GM12878 (cell line): ENCODE measurements around the gene COL9A3. TPM values are rescaled to one million over a fixed set of nuclear protein-coding genes. Genes with fewer than 3 reads are reported as not detected.

Source experiments
- BCL11A ChIP-seq: IDR thresholded peaks from 2 replicates; pipeline ENCODE4 v1.6.1; 2011; ENCODE audit warnings: low read depth, low read length
- GABPA ChIP-seq: IDR thresholded peaks from 2 replicates; pipeline ENCODE4 v1.6.1; 2014; ENCODE audit warnings: antibody characterized with exemption, low read depth, mild to moderate bottlenecking, inconsistent platforms
- MTA3 ChIP-seq: IDR thresholded peaks from 2 replicates; pipeline ENCODE4 v1.6.1; 2012; ENCODE audit warnings: low read length, inconsistent platforms, borderline replicate concordance
- MXI1 ChIP-seq: fragments of 150-350 bp; IDR thresholded peaks from 2 replicates; pipeline ENCODE4 v1.6.1; 2011; ENCODE audit warnings: low read depth, mild to moderate bottlenecking, inconsistent platforms, low read length, improper control_type of control experiment
- NBN ChIP-seq: fragments of 450-650 bp; IDR thresholded peaks from 2 replicates; pipeline ENCODE4 v1.6.1; 2016
- POU2F2 ChIP-seq: IDR thresholded peaks from 3 replicates; pipeline ENCODE4 v1.6.1; 2011; ENCODE audit warnings: low read depth, mild to moderate bottlenecking, low read length, borderline replicate concordance
- RB1 ChIP-seq: fragments of 450-650 bp; formaldehyde crosslinking; IDR thresholded peaks from 2 replicates; pipeline ENCODE4 v1.6.1; 2017; ENCODE audit warnings: mild to moderate bottlenecking, borderline replicate concordance
- SMAD5 ChIP-seq: IDR thresholded peaks from 2 replicates; pipeline ENCODE4 v1.6.1; 2016; ENCODE audit warnings: antibody characterized with exemption, low read depth
- SREBF1 ChIP-seq: IDR thresholded peaks from 2 replicates; pipeline ENCODE4 v1.6.1; 2012; ENCODE audit warnings: mild to moderate bottlenecking, low read length
- SREBF2 ChIP-seq: IDR thresholded peaks from 2 replicates; pipeline ENCODE4 v1.6.1; 2012; ENCODE audit warnings: mild to moderate bottlenecking, low read length
- YBX1 ChIP-seq: fragments of 450-650 bp; IDR thresholded peaks from 2 replicates; pipeline ENCODE4 v1.6.1; 2016; ENCODE audit warnings: antibody characterized with exemption
- ZBED1 ChIP-seq: IDR thresholded peaks from 2 replicates; pipeline ENCODE4 v1.6.1; 2016; ENCODE audit warnings: borderline replicate concordance
- ZNF207 ChIP-seq: fragments of 450-650 bp; IDR thresholded peaks from 2 replicates; pipeline ENCODE4 v1.6.1; 2014; ENCODE audit warnings: antibody characterized with exemption, mild to moderate bottlenecking, borderline replicate concordance
- ZSCAN29 ChIP-seq: fragments of 450-650 bp; IDR thresholded peaks from 2 replicates; pipeline ENCODE4 v1.6.1; 2017; ENCODE audit warnings: mild to moderate bottlenecking, moderate library complexity
- polyA plus RNA-seq, 11 experiments: library from polyadenylated mRNA; depleted of rRNA in 4 of 11; unstranded in 6 of 11; stranded (reverse) in 5 of 11; fragments of >200 nt; fragmentation: Nextera tagmentation in 4 of 11; fragmentation: Illumina TruSeq in 1 of 11; extraction: Ambion mirVana in 4 of 11; extraction: Trizol in 1 of 11; gene quantifications; 1 replicate in 1 of 11; 2 replicates in 10 of 11; pipeline versions ENCODE4 v1.2.1 to v1.2.3, GENCODE V29; 2011 to 2016; ENCODE audit warnings: inconsistent platforms in 2 of 11, missing spikeins in 2 of 11, low read depth in 1 of 11
- total RNA-seq, 4 experiments: library from RNA; depleted of rRNA in 3 of 4; stranded (reverse); fragments of >200 nt in 3 of 4; fragmentation: Illumina TruSeq in 1 of 4; extraction: Trizol in 1 of 4; gene quantifications; 2 replicates each; pipeline versions ENCODE4 v1.2.1 to v1.2.3, GENCODE V29; 2013 to 2021
- TF ChIP-seq, protein P1 (sequence below): fragments of 450-650 bp; IDR thresholded peaks from 2 replicates; pipeline ENCODE4 v1.6.1; 2016; ENCODE audit warnings: mild to moderate bottlenecking
- TF ChIP-seq, protein P2 (sequence below): fragments of 150-350 bp; IDR thresholded peaks from 2 replicates; pipeline ENCODE4 v1.6.1; 2014; ENCODE audit warnings: mild to moderate bottlenecking, low read depth, low read length
- TF ChIP-seq, protein P3 (sequence below): IDR thresholded peaks from 2 replicates; pipeline ENCODE4 v1.6.1; 2012; ENCODE audit warnings: mild to moderate bottlenecking, low read depth, low read length
- TF ChIP-seq, protein P4 (sequence below): fragments of 450-650 bp; IDR thresholded peaks from 2 replicates; pipeline ENCODE4 v1.6.1; 2016; ENCODE audit warnings: mild to moderate bottlenecking, moderate library complexity, borderline replicate concordance
- TF ChIP-seq, protein P5 (sequence below): IDR thresholded peaks from 2 replicates; pipeline ENCODE4 v1.6.1; 2011; ENCODE audit warnings: borderline replicate concordance, low read depth, mild to moderate bottlenecking, moderate library complexity, mixed read lengths, low read length; ENCODE audit not compliant: insufficient read depth; ENCODE audit errors: extremely low read length
- TF ChIP-seq, protein P6 (sequence below): IDR thresholded peaks from 2 replicates; pipeline ENCODE4 v1.6.1; 2012; ENCODE audit warnings: low read depth, low read length, improper control_type of control experiment

COL9A3 gene
- total and polyA plus RNA-seq, 10 of the 15 experiments (the other 5 are each of a cell fraction or from before 2014, with no cell fraction given), result 0.09 to 1.7 (median 0.63) TPM; not detected in 1

DNA sequence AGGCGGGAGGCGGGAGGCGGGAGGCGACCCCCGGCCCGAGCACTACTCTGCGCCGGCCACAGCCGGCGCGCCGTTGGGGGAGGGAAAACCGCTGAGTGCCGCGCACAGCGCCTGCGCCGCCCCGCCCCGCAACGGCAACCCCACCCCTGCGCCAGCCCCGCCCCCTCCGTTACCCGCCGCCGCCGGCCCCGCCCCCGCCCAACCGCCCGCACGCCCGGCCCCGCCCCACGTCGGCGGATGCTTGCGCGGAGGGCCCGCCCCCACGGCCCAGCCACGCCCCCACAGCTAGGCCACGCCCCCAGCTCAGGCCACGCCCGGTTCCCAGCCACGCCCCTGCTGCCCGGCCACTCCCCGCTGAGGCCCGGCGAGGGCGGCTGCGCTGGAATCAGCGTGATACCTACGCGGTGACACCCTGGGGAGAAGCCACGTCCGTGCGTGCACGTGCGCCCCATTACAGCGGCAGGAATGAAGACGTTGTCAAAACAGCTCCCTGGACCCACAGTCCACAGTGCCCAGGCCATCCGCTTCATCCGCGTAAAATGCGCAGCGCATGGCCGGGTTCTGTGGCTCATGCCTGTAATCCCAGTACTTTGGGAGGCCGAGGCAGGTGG is 45.0 kb downstream of the COL9A3 start, which contains the start of gene TCFL5 (continued):
- TF ChIP-seq, protein P1, sequence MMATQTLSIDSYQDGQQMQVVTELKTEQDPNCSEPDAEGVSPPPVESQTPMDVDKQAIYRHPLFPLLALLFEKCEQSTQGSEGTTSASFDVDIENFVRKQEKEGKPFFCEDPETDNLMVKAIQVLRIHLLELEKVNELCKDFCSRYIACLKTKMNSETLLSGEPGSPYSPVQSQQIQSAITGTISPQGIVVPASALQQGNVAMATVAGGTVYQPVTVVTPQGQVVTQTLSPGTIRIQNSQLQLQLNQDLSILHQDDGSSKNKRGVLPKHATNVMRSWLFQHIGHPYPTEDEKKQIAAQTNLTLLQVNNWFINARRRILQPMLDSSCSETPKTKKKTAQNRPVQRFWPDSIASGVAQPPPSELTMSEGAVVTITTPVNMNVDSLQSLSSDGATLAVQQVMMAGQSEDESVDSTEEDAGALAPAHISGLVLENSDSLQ, result peak; percentile 46; the same call in 1 of the 2 replicates
- TF ChIP-seq MXI1 (no peak), SREBF2 (no peak), NBN (no peak), GABPA (no peak), BCL11A (no peak), SREBF1 (no peak), ZBED1 (no peak), YBX1 (no peak), ZSCAN29 (no peak), POU2F2 (no peak), SMAD5 (no peak), RB1 (no peak), MTA3 (no peak), ZNF207 (no peak)
- TF ChIP-seq, protein P2, sequence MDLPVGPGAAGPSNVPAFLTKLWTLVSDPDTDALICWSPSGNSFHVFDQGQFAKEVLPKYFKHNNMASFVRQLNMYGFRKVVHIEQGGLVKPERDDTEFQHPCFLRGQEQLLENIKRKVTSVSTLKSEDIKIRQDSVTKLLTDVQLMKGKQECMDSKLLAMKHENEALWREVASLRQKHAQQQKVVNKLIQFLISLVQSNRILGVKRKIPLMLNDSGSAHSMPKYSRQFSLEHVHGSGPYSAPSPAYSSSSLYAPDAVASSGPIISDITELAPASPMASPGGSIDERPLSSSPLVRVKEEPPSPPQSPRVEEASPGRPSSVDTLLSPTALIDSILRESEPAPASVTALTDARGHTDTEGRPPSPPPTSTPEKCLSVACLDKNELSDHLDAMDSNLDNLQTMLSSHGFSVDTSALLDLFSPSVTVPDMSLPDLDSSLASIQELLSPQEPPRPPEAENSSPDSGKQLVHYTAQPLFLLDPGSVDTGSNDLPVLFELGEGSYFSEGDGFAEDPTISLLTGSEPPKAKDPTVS, result no peak
- TF ChIP-seq, protein P3, sequence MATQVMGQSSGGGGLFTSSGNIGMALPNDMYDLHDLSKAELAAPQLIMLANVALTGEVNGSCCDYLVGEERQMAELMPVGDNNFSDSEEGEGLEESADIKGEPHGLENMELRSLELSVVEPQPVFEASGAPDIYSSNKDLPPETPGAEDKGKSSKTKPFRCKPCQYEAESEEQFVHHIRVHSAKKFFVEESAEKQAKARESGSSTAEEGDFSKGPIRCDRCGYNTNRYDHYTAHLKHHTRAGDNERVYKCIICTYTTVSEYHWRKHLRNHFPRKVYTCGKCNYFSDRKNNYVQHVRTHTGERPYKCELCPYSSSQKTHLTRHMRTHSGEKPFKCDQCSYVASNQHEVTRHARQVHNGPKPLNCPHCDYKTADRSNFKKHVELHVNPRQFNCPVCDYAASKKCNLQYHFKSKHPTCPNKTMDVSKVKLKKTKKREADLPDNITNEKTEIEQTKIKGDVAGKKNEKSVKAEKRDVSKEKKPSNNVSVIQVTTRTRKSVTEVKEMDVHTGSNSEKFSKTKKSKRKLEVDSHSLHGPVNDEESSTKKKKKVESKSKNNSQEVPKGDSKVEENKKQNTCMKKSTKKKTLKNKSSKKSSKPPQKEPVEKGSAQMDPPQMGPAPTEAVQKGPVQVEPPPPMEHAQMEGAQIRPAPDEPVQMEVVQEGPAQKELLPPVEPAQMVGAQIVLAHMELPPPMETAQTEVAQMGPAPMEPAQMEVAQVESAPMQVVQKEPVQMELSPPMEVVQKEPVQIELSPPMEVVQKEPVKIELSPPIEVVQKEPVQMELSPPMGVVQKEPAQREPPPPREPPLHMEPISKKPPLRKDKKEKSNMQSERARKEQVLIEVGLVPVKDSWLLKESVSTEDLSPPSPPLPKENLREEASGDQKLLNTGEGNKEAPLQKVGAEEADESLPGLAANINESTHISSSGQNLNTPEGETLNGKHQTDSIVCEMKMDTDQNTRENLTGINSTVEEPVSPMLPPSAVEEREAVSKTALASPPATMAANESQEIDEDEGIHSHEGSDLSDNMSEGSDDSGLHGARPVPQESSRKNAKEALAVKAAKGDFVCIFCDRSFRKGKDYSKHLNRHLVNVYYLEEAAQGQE, result no peak
- TF ChIP-seq, protein P4, sequence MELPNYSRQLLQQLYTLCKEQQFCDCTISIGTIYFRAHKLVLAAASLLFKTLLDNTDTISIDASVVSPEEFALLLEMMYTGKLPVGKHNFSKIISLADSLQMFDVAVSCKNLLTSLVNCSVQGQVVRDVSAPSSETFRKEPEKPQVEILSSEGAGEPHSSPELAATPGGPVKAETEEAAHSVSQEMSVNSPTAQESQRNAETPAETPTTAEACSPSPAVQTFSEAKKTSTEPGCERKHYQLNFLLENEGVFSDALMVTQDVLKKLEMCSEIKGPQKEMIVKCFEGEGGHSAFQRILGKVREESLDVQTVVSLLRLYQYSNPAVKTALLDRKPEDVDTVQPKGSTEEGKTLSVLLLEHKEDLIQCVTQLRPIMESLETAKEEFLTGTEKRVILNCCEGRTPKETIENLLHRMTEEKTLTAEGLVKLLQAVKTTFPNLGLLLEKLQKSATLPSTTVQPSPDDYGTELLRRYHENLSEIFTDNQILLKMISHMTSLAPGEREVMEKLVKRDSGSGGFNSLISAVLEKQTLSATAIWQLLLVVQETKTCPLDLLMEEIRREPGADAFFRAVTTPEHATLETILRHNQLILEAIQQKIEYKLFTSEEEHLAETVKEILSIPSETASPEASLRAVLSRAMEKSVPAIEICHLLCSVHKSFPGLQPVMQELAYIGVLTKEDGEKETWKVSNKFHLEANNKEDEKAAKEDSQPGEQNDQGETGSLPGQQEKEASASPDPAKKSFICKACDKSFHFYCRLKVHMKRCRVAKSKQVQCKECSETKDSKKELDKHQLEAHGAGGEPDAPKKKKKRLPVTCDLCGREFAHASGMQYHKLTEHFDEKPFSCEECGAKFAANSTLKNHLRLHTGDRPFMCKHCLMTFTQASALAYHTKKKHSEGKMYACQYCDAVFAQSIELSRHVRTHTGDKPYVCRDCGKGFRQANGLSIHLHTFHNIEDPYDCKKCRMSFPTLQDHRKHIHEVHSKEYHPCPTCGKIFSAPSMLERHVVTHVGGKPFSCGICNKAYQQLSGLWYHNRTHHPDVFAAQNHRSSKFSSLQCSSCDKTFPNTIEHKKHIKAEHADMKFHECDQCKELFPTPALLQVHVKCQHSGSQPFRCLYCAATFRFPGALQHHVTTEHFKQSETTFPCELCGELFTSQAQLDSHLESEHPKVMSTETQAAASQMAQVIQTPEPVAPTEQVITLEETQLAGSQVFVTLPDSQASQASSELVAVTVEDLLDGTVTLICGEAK, result no peak
- TF ChIP-seq, protein P5, sequence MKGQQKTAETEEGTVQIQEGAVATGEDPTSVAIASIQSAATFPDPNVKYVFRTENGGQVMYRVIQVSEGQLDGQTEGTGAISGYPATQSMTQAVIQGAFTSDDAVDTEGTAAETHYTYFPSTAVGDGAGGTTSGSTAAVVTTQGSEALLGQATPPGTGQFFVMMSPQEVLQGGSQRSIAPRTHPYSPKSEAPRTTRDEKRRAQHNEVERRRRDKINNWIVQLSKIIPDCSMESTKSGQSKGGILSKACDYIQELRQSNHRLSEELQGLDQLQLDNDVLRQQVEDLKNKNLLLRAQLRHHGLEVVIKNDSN, result no peak
- TF ChIP-seq, protein P6, sequence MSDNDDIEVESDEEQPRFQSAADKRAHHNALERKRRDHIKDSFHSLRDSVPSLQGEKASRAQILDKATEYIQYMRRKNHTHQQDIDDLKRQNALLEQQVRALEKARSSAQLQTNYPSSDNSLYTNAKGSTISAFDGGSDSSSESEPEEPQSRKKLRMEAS, result peak; percentile 77
